Body of pancreas (tissue), 4 donors: ENCODE results near the gene LTK. TPM values are rescaled to one million over a fixed set of nuclear protein-coding genes. Genes with fewer than 3 reads are reported as not detected.

Experiments used
- ATAC-seq: fragments of 150-250 bp; one replicate; pipeline ENCODE4 v1.9.1; 2016
- DNase-seq, 4 donors: peaks; one replicate each; pipeline ENCODE4 v3.0.0-alpha.2; 2019
- H3K27ac ChIP-seq, 4 donors: fragments of 200-600 bp; sonication (generic); 1 replicate in 3 of 4; 2 replicates in 1 of 4; pipeline versions ENCODE4 v1.5.1 to v1.6.1; 2016 to 2019; ENCODE audit warnings: mild to moderate bottlenecking in 1 of 4, mixed read lengths in 1 of 4, moderate library complexity in 1 of 4
- H3K27me3 ChIP-seq, 2 donors: fragments of 200-600 bp; sonication (generic); one replicate each; pipeline ENCODE4 v1.6.0; 2016; ENCODE audit warnings: mild to moderate bottlenecking in 1 of 2
- H3K36me3 ChIP-seq, 2 donors: fragments of 200-600 bp; sonication (generic); replicated peaks in 1 of 2; 2 replicates each; pipeline ENCODE4 v1.5.1; 2016; ENCODE audit warnings: low read depth in 2 of 2; ENCODE audit not compliant: insufficient read depth in 1 of 2
- H3K4me1 ChIP-seq: fragments of 200-600 bp; sonication (generic); one replicate; pipeline ENCODE4 v1.6.0; 2016
- H3K4me3 ChIP-seq, 2 donors: fragments of 200-600 bp; sonication (generic); 1 replicate in 1 of 2; 2 replicates in 1 of 2; pipeline ENCODE4 v1.5.1; 2016 to 2019
- H3K9me3 ChIP-seq, 3 donors: fragments of 200-600 bp; sonication (generic); 1 replicate in 2 of 3; 2 replicates in 1 of 3; pipeline ENCODE4 v1.5.1; 2016
- POLR2A ChIP-seq, 3 donors: fragments of 450-650 bp; IDR thresholded peaks; one replicate each; pipeline ENCODE4 v1.6.1; 2016; ENCODE audit warnings: antibody characterized with exemption in 3 of 3, mild to moderate bottlenecking in 2 of 3
- whole genome bisulfite sequencing, 2 donors: methylation state at CpG; one replicate each; pipeline ENCODE4 v1.1.5; 2017; 5-methylcytosine and 5-hydroxymethylcytosine counted together
- intact Hi-C: fragments of 100-400 bp; cut with DNase I; formaldehyde crosslinking; loops from one replicate; pipeline ENCODE4 v1.15.1; 2023
- total RNA-seq, 2 donors: library from RNA; depleted of rRNA; stranded (reverse); fragments of >200 nt; gene quantifications; one replicate each; pipeline ENCODE4 v1.1.0, GENCODE V29; 2016
- TF ChIP-seq, protein P1 (sequence below), 7 experiments: fragments of 450-650 bp in 4 of 7; fragments of 200-600 bp in 3 of 7; sonication (generic) in 3 of 7; IDR thresholded peaks; one replicate each; pipeline ENCODE4 v1.5.1; 2016 to 2019; ENCODE audit warnings: antibody characterized with exemption in 7 of 7

The LTK gene
- total RNA-seq, 2 donors from 2014 or later, result not detected

DNA sequence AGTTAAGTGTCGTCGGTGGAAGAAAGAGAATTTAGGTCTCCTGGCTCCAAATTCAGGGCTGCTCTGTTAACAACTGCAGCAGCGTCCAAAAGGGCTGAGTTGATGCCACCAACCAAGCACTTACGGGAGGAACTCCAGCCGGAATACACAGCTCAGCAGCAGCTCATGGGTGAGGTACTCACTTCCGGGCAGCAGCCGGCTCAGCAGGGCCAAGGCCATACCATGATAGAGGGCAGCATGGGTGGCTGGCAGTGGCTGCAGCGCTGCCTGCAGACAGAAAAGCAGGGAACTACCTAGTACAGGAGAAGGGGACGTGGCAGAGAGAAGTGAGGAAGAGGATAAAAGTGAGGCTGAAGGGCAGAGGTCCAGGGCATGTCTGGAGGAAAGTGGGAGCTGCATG, 8.0 kb upstream of the LTK start:
- Histone ChIP-seq H3K4me3 (no peak overlapping the region), H3K27me3 (no peaks in the 10 kb centered on the region), H3K27ac (no peak overlapping the region), H3K4me1 (no peaks in the 10 kb centered on the region), H3K9me3 (no peaks in the 10 kb centered on the region), H3K36me3 (peaks cover 0 to 4% of the 10 kb centered on the region in 2 donors)
- WGBS, 2 donors, result 79 to 84% methylated on average over 9 of the region's 9 CpGs
- intact Hi-C loops, result no loop called here
- TF ChIP-seq POLR2A (IDR thresholded peaks at IDR 0.05), result no peak
- TF ChIP-seq, protein P1, sequence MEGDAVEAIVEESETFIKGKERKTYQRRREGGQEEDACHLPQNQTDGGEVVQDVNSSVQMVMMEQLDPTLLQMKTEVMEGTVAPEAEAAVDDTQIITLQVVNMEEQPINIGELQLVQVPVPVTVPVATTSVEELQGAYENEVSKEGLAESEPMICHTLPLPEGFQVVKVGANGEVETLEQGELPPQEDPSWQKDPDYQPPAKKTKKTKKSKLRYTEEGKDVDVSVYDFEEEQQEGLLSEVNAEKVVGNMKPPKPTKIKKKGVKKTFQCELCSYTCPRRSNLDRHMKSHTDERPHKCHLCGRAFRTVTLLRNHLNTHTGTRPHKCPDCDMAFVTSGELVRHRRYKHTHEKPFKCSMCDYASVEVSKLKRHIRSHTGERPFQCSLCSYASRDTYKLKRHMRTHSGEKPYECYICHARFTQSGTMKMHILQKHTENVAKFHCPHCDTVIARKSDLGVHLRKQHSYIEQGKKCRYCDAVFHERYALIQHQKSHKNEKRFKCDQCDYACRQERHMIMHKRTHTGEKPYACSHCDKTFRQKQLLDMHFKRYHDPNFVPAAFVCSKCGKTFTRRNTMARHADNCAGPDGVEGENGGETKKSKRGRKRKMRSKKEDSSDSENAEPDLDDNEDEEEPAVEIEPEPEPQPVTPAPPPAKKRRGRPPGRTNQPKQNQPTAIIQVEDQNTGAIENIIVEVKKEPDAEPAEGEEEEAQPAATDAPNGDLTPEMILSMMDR (IDR thresholded peaks at IDR 0.05), result no peak
- DNase-seq (no peak), ATAC-seq (no peak)

DNA sequence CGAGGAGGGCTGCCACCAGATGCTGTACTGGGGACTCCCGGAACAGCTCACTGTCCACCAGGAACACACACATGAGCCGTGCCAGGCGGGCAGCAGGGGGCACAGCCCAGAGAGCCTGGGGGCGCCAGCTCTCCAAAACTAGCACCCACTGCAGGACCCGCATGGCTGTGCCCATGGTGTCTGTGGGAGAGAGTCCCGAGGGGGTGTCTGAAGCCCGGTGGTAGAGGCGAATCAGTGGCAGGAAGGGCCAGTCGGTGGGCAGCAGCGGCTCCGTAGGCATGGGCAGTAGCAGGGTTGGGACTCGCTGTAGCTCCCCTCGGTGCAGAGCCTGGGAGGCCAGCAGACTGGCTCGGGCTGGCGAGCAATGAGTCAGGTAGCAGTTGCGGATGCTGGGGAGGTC, 7.0 kb upstream of the LTK start:
- H3K36me3 ChIP-seq, result no peaks in the 10 kb centered on the region
- no peaks in the 10 kb centered on the region for H3K27me3 ChIP-seq
- H3K4me1 ChIP-seq, result no peaks in the 10 kb centered on the region
- TF ChIP-seq, protein P1 (IDR thresholded peaks at IDR 0.05), result no peak
- TF ChIP-seq POLR2A (IDR thresholded peaks at IDR 0.05), result no peak
- no peaks in the 10 kb centered on the region for H3K9me3 ChIP-seq
- no peak overlapping the region for H3K4me3 ChIP-seq
- no peak overlapping the region for H3K27ac ChIP-seq
- DNase-seq (no peak), ATAC-seq (no peak)
- intact Hi-C loops, result no loop called here
- 93% methylated on average over 17 of the region's 17 CpGs; no CpG with 5 or more reads in 1 of the 2 donors for WGBS, 2 donors

DNA sequence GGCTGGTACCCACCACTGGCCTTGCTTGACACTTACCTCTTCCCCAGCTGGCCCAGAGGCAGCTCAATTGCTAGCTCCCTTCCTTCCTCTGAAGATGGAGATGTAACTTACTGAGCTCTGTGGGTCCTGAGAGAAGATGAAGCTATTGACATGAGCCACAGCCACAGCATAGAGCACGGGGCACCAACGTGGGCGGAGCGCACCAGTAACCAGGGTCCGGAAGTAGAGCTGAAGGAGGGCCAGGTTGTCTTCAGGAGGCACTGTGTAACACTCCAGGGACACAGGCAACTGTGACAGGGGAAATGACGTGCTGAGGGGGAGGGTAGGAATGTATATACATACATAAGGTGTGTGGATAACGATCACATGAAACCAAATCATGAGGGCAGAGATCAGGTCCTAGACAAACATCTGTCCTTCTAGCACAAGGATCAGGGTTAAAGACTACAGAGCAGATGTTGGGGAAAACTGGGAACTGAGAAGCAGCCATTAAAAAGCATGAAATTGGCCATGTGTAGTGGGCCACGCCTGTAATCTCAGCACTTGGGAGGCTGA, 4.3 kb upstream of the LTK start:
- intact Hi-C loops, result no loop called here
- no peak overlapping the region for H3K27ac ChIP-seq
- H3K36me3 ChIP-seq, result no peaks in the 10 kb centered on the region
- no peak overlapping the region for H3K4me3 ChIP-seq
- WGBS, 2 donors, result 91 to 92% methylated on average over 8 of the region's 8 CpGs
- TF ChIP-seq, protein P1 (IDR thresholded peaks at IDR 0.05), result no peak
- no peak for TF ChIP-seq POLR2A (IDR thresholded peaks at IDR 0.05)
- peaks cover 8% of the 10 kb centered on the region for H3K4me1 ChIP-seq
- H3K27me3 ChIP-seq, result peaks cover 0 to 7% of the 10 kb centered on the region in 2 donors
- DNase-seq, result no peak
- H3K9me3 ChIP-seq, result no peaks in the 10 kb centered on the region
- ATAC-seq, result no peak

DNA sequence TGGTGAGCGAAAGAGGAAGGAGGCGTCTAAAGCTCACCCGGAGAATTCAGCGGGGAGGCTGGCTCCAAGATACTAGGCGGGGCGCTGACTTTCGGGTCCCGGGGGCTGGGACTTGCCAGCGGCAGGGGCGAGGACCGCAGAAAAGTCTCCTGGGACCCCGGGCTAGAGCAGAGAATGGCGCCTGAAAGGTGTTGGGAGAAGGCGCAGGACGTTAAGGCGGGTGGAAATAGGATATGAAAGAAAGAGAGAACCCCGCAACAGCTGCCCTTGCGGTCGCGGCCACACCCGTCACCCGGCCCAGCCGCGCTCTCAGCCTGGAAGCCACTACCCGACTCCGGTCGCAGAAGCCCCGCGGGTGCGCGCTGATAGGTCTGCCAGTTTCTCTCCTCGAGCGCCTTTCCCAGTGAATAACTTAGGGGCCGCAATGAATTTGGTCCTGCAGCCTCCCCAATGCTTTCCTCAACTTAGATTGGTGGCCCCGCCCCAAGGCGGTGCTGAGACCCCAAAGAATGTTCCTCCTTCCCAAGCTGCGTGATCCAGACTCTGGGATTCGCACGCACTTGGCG, 604 bp downstream of the LTK start:
- no peak for TF ChIP-seq POLR2A (IDR thresholded peaks at IDR 0.05)
- TF ChIP-seq, protein P1 (IDR thresholded peaks at IDR 0.05), result no peak
- peaks cover 0 to 19% of the 10 kb centered on the region in 2 donors for H3K27me3 ChIP-seq
- H3K4me1 ChIP-seq, result peaks cover 32% of the 10 kb centered on the region
- WGBS, 2 donors, result 11 to 26% methylated on average over 32 to 40 of the region's 40 CpGs
- no peak overlapping the region for H3K4me3 ChIP-seq
- H3K36me3 ChIP-seq, result no peaks in the 10 kb centered on the region
- ATAC-seq, result peak; percentile 23
- intact Hi-C loops, result no loop called here
- peak in 1 of 4 donors; percentile 24 for DNase-seq
- no peaks in the 10 kb centered on the region for H3K9me3 ChIP-seq
- no peak overlapping the region for H3K27ac ChIP-seq

DNA sequence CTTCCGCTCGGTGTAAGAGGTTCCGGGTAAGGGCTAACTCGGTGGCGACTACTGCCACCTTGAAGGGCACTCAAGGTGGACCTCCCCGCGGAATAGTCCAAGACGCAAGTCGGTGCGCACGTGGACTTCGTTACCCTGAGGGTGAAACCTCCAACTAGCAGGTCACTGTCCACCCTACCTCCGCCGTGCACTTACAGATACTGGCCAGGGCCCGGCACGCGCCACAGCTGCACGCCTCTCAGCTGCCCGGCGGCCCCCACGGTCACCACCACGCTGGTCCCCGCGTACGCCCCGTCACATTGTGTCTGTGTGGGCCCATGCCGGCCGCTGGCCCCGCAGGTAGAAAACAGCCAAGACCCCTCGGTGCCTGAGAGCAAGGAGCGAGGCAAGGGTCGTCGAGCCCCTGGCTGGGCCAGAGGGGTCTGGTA, 1.1 kb downstream of the LTK start:
- H3K27me3 ChIP-seq, result peaks cover 0 to 19% of the 10 kb centered on the region in 2 donors
- WGBS, 2 donors, result 11% methylated on average over 7 to 33 of the region's 33 CpGs
- intact Hi-C loops, result no loop called here
- DNase-seq (no peak), ATAC-seq (no peak)
- TF ChIP-seq, protein P1 (IDR thresholded peaks at IDR 0.05), result no peak
- no peak for TF ChIP-seq POLR2A (IDR thresholded peaks at IDR 0.05)
- H3K9me3 ChIP-seq, result no peaks in the 10 kb centered on the region
- H3K4me1 ChIP-seq, result peaks cover 37% of the 10 kb centered on the region
- H3K4me3 ChIP-seq, result no peak overlapping the region
- H3K27ac ChIP-seq, result no peak overlapping the region
- H3K36me3 ChIP-seq, result no peaks in the 10 kb centered on the region
